GM19099 (cell line): Measurements from ENCODE around the gene CCNF.

Source experiments
- POLR2A ChIP-seq: IDR thresholded peaks from 3 replicates; pipeline ENCODE4 v1.6.1; 2011; ENCODE audit warnings: low read depth; ENCODE audit not compliant: insufficient read length; ENCODE audit errors: extremely low read depth

The CCNF gene

GRCh38 chr16:2473446-2473926 lies 44.2 kb downstream of the CCNF start:
- TF ChIP-seq POLR2A: no peak

GRCh38 chr16:2473999-2474876 lies 45.0 kb downstream of the CCNF start:
- no peak for TF ChIP-seq POLR2A

GRCh38 chr16:2474877-2475412 lies 45.7 kb downstream of the CCNF start, which contains the start of gene TBC1D24:
Gene TBC1D24, plus strand, starts transcription at chr16:2475127. Its CDS starts 21,022 bp downstream, at chr16:2496149.
- peak; percentile 76 for TF ChIP-seq POLR2A

- TF ChIP-seq POLR2A: no peak
These were observed 46.4 kb downstream of the CCNF start for GRCh38 chr16:2475413-2476344.

- no peak for TF ChIP-seq POLR2A
These were observed 47.1 kb downstream of the CCNF start for GRCh38 chr16:2476345-2476720.

GRCh38 chr16:2476741-2477140 lies 47.5 kb downstream of the CCNF start:
- no peak for TF ChIP-seq POLR2A

- no peak for TF ChIP-seq POLR2A
These were observed 48.1 kb downstream of the CCNF start for GRCh38 chr16:2477327-2477726.

GRCh38 chr16:2478279-2478678 lies 49.0 kb downstream of the CCNF start:
- no peak for TF ChIP-seq POLR2A

- TF ChIP-seq POLR2A: no peak
These were observed 51.7 kb downstream of the CCNF start for GRCh38 chr16:2480948-2481347.

GRCh38 chr16:2481676-2482075 lies 52.4 kb downstream of the CCNF start:
- TF ChIP-seq POLR2A: no peak

- no peak for TF ChIP-seq POLR2A
These were observed 53.0 kb downstream of the CCNF start for GRCh38 chr16:2482249-2482648.

GRCh38 chr16:2482708-2483534 lies 53.7 kb downstream of the CCNF start:
- TF ChIP-seq POLR2A: no peak

- no peak for TF ChIP-seq POLR2A
These were observed 55.0 kb downstream of the CCNF start for GRCh38 chr16:2483939-2484897.
